HG03354 (cell line): ENCODE results near the gene RAPGEF5.
A peak's percentile ranks its signal among the peaks of the same experiment; 100 is the strongest.

ENCODE experiments used
- ATAC-seq: cut with Tn5 transposase; IDR thresholded peaks from one replicate; pipeline ENCODE4 v1.9.1; 2021; ENCODE audit warnings: mild to moderate bottlenecking; ENCODE audit not compliant: unreplicated experiment, poor library complexity, severe bottlenecking

The RAPGEF5 gene

GRCh38 chr7:22385326-22385725 is 28.4 kb upstream of the RAPGEF5 start:
- peak; percentile 43 for ATAC-seq

GRCh38 chr7:22380333-22380732 is 23.4 kb upstream of the RAPGEF5 start:
- ATAC-seq: no peak

- ATAC-seq: no peak
Observed at GRCh38 chr7:22378199-22378980, 21.4 kb upstream of the RAPGEF5 start.

- no peak for ATAC-seq
Observed at GRCh38 chr7:22377703-22378102, 20.7 kb upstream of the RAPGEF5 start.

- ATAC-seq: no peak
Observed at GRCh38 chr7:22375359-22376048, 18.6 kb upstream of the RAPGEF5 start.

- ATAC-seq: no peak
Observed at GRCh38 chr7:22373911-22374310, 17.0 kb upstream of the RAPGEF5 start.

GRCh38 chr7:22373388-22373787 is 16.4 kb upstream of the RAPGEF5 start:
- ATAC-seq: no peak

GRCh38 chr7:22372863-22373262 is 15.9 kb upstream of the RAPGEF5 start:
- ATAC-seq: no peak

- no peak for ATAC-seq
Observed at GRCh38 chr7:22371878-22372277, 14.9 kb upstream of the RAPGEF5 start.

GRCh38 chr7:22364900-22365299 is 7.9 kb upstream of the RAPGEF5 start:
- ATAC-seq: no peak

GRCh38 chr7:22363756-22364422 is 6.9 kb upstream of the RAPGEF5 start:
- ATAC-seq: peak; percentile 46

GRCh38 chr7:22361795-22362194 is 4.8 kb upstream of the RAPGEF5 start:
- ATAC-seq: no peak

- no peak for ATAC-seq
Observed at GRCh38 chr7:22361320-22361719, 4.4 kb upstream of the RAPGEF5 start.

GRCh38 chr7:22358820-22359697 is 2.1 kb upstream of the RAPGEF5 start:
- ATAC-seq: no peak

- no peak for ATAC-seq
Observed at GRCh38 chr7:22357311-22358175, 589 bp upstream of the RAPGEF5 start.

GRCh38 chr7:22356010-22356691 is 803 bp downstream of the RAPGEF5 start:
- peak; percentile 33 for ATAC-seq

GRCh38 chr7:22355620-22356009 is 1.3 kb downstream of the RAPGEF5 start:
- no peak for ATAC-seq

- no peak for ATAC-seq
Observed at GRCh38 chr7:22354462-22354861, 2.5 kb downstream of the RAPGEF5 start.
